ENCODE data around the gene FAM53A.

FAM53A gene

GRCh38 chr4:1640190-1640589, 43.9 kb downstream of the FAM53A start:
- Histone ChIP-seq H3K36me3 (ENCODE audit: control insufficient read depth, insufficient read depth, low read length) (no peaks in the 10 kb centered on the region), H3K27me3 (replicated peaks; ENCODE audit: control insufficient read depth, insufficient read depth, low read length) (no peaks in the 10 kb centered on the region; the same call in 1 of the 2 replicates), H3K4me3 (replicated peaks; ENCODE audit: low read depth, low read length) (no peak overlapping the region)
- TF ChIP-seq, protein P1, sequence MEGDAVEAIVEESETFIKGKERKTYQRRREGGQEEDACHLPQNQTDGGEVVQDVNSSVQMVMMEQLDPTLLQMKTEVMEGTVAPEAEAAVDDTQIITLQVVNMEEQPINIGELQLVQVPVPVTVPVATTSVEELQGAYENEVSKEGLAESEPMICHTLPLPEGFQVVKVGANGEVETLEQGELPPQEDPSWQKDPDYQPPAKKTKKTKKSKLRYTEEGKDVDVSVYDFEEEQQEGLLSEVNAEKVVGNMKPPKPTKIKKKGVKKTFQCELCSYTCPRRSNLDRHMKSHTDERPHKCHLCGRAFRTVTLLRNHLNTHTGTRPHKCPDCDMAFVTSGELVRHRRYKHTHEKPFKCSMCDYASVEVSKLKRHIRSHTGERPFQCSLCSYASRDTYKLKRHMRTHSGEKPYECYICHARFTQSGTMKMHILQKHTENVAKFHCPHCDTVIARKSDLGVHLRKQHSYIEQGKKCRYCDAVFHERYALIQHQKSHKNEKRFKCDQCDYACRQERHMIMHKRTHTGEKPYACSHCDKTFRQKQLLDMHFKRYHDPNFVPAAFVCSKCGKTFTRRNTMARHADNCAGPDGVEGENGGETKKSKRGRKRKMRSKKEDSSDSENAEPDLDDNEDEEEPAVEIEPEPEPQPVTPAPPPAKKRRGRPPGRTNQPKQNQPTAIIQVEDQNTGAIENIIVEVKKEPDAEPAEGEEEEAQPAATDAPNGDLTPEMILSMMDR (IDR thresholded peaks at IDR 0.05; ENCODE audit: insufficient read depth, low read length, poor library complexity, severe bottlenecking) = no peak
- DNase-seq (ENCODE audit: extremely low read depth, insufficient read length) = no peak

- Histone ChIP-seq H3K4me3 (replicated peaks; ENCODE audit: low read depth, low read length) (no peak overlapping the region), H3K36me3 (ENCODE audit: control insufficient read depth, insufficient read depth, low read length) (no peaks in the 10 kb centered on the region), H3K27me3 (replicated peaks; ENCODE audit: control insufficient read depth, insufficient read depth, low read length) (no peaks in the 10 kb centered on the region; the same call in 1 of the 2 replicates)
- DNase-seq (ENCODE audit: extremely low read depth, insufficient read length) = no peak
- TF ChIP-seq, protein P1 (IDR thresholded peaks at IDR 0.05; ENCODE audit: insufficient read depth, low read length, poor library complexity, severe bottlenecking) = no peak
Observed at GRCh38 chr4:1639299-1639868, 44.7 kb downstream of the FAM53A start.

GRCh38 chr4:1638873-1639272, 45.2 kb downstream of the FAM53A start:
- no peaks in the 10 kb centered on the region for H3K36me3 ChIP-seq (ENCODE audit: control insufficient read depth, insufficient read depth, low read length)
- TF ChIP-seq, protein P1 (IDR thresholded peaks at IDR 0.05; ENCODE audit: insufficient read depth, low read length, poor library complexity, severe bottlenecking) = no peak

DNA sequence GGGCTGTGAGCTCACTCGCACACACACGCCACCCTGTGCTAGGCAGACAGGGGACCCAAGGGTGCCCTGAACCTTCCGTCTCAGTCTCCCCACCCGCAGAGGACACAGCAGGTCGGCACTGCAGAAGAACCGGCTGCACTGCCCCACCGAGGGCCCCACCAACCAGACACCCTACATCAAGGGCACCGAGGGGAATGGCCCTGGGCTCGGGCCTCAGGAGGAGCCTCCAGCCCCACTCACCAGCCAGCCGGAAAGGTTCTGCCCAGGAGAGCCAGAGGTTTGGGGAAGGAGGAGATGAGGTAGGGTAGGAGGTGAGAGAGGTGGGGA, 45.9 kb downstream of the FAM53A start:
- no peak overlapping the region for H3K4me3 ChIP-seq (replicated peaks; ENCODE audit: low read depth, low read length)
- TF ChIP-seq, protein P1 (IDR thresholded peaks at IDR 0.05; ENCODE audit: insufficient read depth, low read length, poor library complexity, severe bottlenecking) = no peak
- no peak for DNase-seq (ENCODE audit: extremely low read depth, insufficient read length)
- no peaks in the 10 kb centered on the region; the same call in 1 of the 2 replicates for H3K27me3 ChIP-seq (replicated peaks; ENCODE audit: control insufficient read depth, insufficient read depth, low read length)
- H3K36me3 ChIP-seq (ENCODE audit: control insufficient read depth, insufficient read depth, low read length) = no peaks in the 10 kb centered on the region

More at GRCh38 chr4:1638873-1639272, 45.2 kb downstream of the FAM53A start:
- no peak for DNase-seq (ENCODE audit: extremely low read depth, insufficient read length)
- Histone ChIP-seq H3K4me3 (replicated peaks; ENCODE audit: low read depth, low read length) (no peak overlapping the region), H3K27me3 (replicated peaks; ENCODE audit: control insufficient read depth, insufficient read depth, low read length) (no peaks in the 10 kb centered on the region; the same call in 1 of the 2 replicates)

DNA sequence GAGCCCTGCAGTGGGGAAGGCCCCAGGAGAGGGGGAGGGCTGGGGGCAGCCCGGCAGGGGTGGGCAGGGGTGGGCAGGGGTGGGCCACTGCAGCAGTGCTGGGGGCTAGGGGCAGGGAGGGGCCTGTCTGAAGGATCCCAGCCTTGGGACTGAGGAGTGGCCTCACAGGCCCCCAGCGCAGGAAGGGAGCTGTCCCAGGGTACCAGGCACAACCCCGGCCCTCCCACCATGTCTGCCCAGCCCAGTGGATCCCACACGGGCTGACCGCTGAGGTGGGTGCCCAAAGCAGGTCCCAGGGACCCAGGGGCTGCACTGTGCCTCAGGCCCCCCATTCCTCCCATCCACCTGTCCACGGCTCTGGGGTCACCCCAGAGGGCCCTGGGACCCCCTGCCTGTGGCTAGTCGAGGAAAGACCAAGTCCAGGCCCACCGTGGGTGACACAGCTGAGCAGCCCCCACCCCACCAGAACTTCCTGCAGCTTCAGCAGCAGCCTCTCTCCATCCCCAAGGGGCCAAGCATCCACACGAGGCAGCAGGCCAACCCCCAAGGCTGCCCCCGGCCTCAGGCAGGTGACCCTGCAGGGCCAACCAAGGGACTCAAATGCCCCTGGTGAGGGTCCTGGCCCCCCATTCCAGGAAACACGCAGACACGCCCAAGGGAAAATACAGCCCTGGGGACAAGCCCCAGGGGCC, 46.4 kb downstream of the FAM53A start:
- DNase-seq (ENCODE audit: extremely low read depth, insufficient read length) = no peak
- Histone ChIP-seq H3K27me3 (replicated peaks; ENCODE audit: control insufficient read depth, insufficient read depth, low read length) (no peaks in the 10 kb centered on the region; the same call in 1 of the 2 replicates), H3K4me3 (replicated peaks; ENCODE audit: low read depth, low read length) (no peak overlapping the region), H3K36me3 (ENCODE audit: control insufficient read depth, insufficient read depth, low read length) (no peaks in the 10 kb centered on the region)
- TF ChIP-seq, protein P1 (IDR thresholded peaks at IDR 0.05; ENCODE audit: insufficient read depth, low read length, poor library complexity, severe bottlenecking) = no peak
